ENCODE data around the gene ADAMTSL5.
A peak's percentile ranks its signal among the peaks of the same experiment; 100 is the strongest.

GRCh38 chr19:1470055-1470304 is 42.8 kb downstream of the ADAMTSL5 start:
- TF ChIP-seq CTCF (conservative IDR thresholded peaks at IDR 0.05 in 1 of 2, IDR thresholded peaks at IDR 0.05 in 1 of 2; ENCODE audit: extremely low read depth in 1 of 2, insufficient read depth in 1 of 2, low read depth in 1 of 2, low read length in 2 of 2) = no peak
- TF ChIP-seq EZH2 (IDR thresholded peaks at IDR 0.05; ENCODE audit: borderline replicate concordance, low read length) = peak; percentile 64

Data from mammary epithelial cell (primary cell).